GM12878 (cell line): ENCODE data around the gene CYTH3. TPM values are rescaled to one million over a fixed set of nuclear protein-coding genes. Genes with fewer than 3 reads are reported as not detected.

Experiments used
- CBFB ChIP-seq: IDR thresholded peaks from 2 replicates; pipeline ENCODE4 v1.6.1; 2016; ENCODE audit warnings: antibody characterized with exemption, low read depth
- EED ChIP-seq: sonication (generic); IDR thresholded peaks from 2 replicates; pipeline ENCODE4 v1.6.1; 2016; ENCODE audit warnings: antibody characterized with exemption, low read depth
- NFIC ChIP-seq: IDR thresholded peaks from 2 replicates; pipeline ENCODE4 v1.6.1; 2012; ENCODE audit warnings: low read depth, mild to moderate bottlenecking, inconsistent platforms, low read length, moderate library complexity
- NFYB ChIP-seq: IDR thresholded peaks from 2 replicates; pipeline ENCODE4 v1.6.1; 2011; ENCODE audit warnings: low read depth, mild to moderate bottlenecking, low read length, improper control_type of control experiment, moderate library complexity; ENCODE audit not compliant: insufficient read depth
- TCF7 ChIP-seq: IDR thresholded peaks from 2 replicates; pipeline ENCODE4 v1.6.1; 2014; ENCODE audit warnings: antibody characterized with exemption, borderline replicate concordance
- ZNF217 ChIP-seq: fragments of 450-650 bp; IDR thresholded peaks from 2 replicates; pipeline ENCODE4 v1.6.1; 2017; ENCODE audit warnings: antibody characterized with exemption, mild to moderate bottlenecking
- polyA plus RNA-seq, 11 experiments: library from polyadenylated mRNA; depleted of rRNA in 4 of 11; unstranded in 6 of 11; stranded (reverse) in 5 of 11; fragments of >200 nt; fragmentation: Nextera tagmentation in 4 of 11; fragmentation: Illumina TruSeq in 1 of 11; extraction: Ambion mirVana in 4 of 11; extraction: Trizol in 1 of 11; gene quantifications; 1 replicate in 1 of 11; 2 replicates in 10 of 11; pipeline versions ENCODE4 v1.2.1 to v1.2.3, GENCODE V29; 2011 to 2016; ENCODE audit warnings: inconsistent platforms in 2 of 11, missing spikeins in 2 of 11, low read depth in 1 of 11
- total RNA-seq, 4 experiments: library from RNA; depleted of rRNA in 3 of 4; stranded (reverse); fragments of >200 nt in 3 of 4; fragmentation: Illumina TruSeq in 1 of 4; extraction: Trizol in 1 of 4; gene quantifications; 2 replicates each; pipeline versions ENCODE4 v1.2.1 to v1.2.3, GENCODE V29; 2013 to 2021
- TF ChIP-seq, protein P1 (sequence below): fragments of 450-650 bp; IDR thresholded peaks from 2 replicates; pipeline ENCODE4 v1.6.1; 2018; ENCODE audit warnings: mild to moderate bottlenecking, low read depth, moderate library complexity; ENCODE audit not compliant: partially characterized antibody
- TF ChIP-seq, protein P2 (sequence below): IDR thresholded peaks from 2 replicates; pipeline ENCODE4 v1.6.1; 2011; ENCODE audit warnings: borderline replicate concordance, low read depth, mild to moderate bottlenecking, moderate library complexity, low read length; ENCODE audit not compliant: insufficient read depth, poor library complexity, severe bottlenecking
- TF ChIP-seq, protein P3 (sequence below): IDR thresholded peaks from 2 replicates; pipeline ENCODE4 v1.6.1; 2012; ENCODE audit warnings: low read depth, low read length, improper control_type of control experiment

Gene CYTH3
- total and polyA plus RNA-seq, 10 of the 15 experiments (the other 5 are each of a cell fraction or from before 2014, with no cell fraction given) = 0.45 to 28.2 (median 15.7) TPM

DNA sequence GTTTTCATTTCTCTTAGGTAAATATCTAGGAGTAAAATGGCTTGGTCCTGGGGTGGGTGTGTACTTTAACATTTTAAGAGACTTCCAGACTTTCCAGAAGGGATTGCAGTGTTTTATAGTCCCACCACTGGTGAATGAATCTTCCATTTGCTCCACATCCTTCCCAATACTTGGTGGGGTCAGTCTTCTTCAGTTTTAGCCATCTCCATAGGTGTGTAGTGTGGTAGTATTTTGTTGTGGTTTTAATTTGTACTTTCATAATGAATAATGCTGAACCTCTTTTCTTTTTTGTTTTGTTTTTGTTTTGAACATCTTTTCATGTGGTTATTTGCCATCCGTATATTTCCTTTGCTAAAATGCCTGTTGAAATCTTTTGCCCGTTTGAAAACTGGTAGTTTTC is 154.9 kb downstream of the CYTH3 start (continued):
- TF ChIP-seq, protein P1, sequence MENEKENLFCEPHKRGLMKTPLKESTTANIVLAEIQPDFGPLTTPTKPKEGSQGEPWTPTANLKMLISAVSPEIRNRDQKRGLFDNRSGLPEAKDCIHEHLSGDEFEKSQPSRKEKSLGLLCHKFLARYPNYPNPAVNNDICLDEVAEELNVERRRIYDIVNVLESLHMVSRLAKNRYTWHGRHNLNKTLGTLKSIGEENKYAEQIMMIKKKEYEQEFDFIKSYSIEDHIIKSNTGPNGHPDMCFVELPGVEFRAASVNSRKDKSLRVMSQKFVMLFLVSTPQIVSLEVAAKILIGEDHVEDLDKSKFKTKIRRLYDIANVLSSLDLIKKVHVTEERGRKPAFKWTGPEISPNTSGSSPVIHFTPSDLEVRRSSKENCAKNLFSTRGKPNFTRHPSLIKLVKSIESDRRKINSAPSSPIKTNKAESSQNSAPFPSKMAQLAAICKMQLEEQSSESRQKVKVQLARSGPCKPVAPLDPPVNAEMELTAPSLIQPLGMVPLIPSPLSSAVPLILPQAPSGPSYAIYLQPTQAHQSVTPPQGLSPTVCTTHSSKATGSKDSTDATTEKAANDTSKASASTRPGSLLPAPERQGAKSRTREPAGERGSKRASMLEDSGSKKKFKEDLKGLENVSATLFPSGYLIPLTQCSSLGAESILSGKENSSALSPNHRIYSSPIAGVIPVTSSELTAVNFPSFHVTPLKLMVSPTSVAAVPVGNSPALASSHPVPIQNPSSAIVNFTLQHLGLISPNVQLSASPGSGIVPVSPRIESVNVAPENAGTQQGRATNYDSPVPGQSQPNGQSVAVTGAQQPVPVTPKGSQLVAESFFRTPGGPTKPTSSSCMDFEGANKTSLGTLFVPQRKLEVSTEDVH = no peak
- 0 out of 2 replicates have a peak, but pooled peaks have one; percentile 23 for TF ChIP-seq EED
- TF ChIP-seq NFYB = no peak
- TF ChIP-seq CBFB = peak; percentile 36; the same call in 1 of the 2 replicates
- TF ChIP-seq, protein P2, sequence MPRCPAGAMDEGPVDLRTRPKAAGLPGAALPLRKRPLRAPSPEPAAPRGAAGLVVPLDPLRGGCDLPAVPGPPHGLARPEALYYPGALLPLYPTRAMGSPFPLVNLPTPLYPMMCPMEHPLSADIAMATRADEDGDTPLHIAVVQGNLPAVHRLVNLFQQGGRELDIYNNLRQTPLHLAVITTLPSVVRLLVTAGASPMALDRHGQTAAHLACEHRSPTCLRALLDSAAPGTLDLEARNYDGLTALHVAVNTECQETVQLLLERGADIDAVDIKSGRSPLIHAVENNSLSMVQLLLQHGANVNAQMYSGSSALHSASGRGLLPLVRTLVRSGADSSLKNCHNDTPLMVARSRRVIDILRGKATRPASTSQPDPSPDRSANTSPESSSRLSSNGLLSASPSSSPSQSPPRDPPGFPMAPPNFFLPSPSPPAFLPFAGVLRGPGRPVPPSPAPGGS = no peak
- TF ChIP-seq NFIC = 0 out of 2 replicates have a peak, but pooled peaks have one; percentile 21
- TF ChIP-seq, protein P3, sequence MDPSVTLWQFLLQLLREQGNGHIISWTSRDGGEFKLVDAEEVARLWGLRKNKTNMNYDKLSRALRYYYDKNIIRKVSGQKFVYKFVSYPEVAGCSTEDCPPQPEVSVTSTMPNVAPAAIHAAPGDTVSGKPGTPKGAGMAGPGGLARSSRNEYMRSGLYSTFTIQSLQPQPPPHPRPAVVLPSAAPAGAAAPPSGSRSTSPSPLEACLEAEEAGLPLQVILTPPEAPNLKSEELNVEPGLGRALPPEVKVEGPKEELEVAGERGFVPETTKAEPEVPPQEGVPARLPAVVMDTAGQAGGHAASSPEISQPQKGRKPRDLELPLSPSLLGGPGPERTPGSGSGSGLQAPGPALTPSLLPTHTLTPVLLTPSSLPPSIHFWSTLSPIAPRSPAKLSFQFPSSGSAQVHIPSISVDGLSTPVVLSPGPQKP = no peak
- TF ChIP-seq ZNF217 = no peak
- TF ChIP-seq TCF7 = peak; percentile 87; the same call in 1 of the 2 replicates
